HL-60 (cell line): ENCODE data around the gene CHAF1A.

Source experiments
- DNase-seq, 2 experiments: peaks; one replicate each; pipeline ENCODE4 v3.0.0-alpha.2; 2010 to 2020; ENCODE audit warnings: low read depth in 1 of 2, low spot score in 1 of 2
- H3K27ac ChIP-seq: fragments of 250-450 bp; sonication (Bioruptor Pico); replicated peaks from 2 replicates; pipeline ENCODE4 v1.5.1; 2020; ENCODE audit warnings: mild to moderate bottlenecking, moderate library complexity
- H3K27me3 ChIP-seq: fragments of 250-450 bp; sonication (Bioruptor Pico); 2 replicates; pipeline ENCODE4 v1.5.1; 2021; ENCODE audit warnings: mild to moderate bottlenecking, moderate library complexity; ENCODE audit not compliant: insufficient read depth, poor library complexity, severe bottlenecking
- H3K4me3 ChIP-seq: replicated peaks from 2 replicates; pipeline ENCODE4 v1.5.1; 2011; ENCODE audit warnings: mild to moderate bottlenecking, control low read depth, low read length; ENCODE audit not compliant: insufficient read depth
- CTCF ChIP-seq: IDR thresholded peaks from one replicate; pipeline ENCODE4 v1.5.1; 2011; ENCODE audit warnings: low read length, control low read depth, inconsistent platforms; ENCODE audit not compliant: insufficient read depth
- GABPA ChIP-seq: IDR thresholded peaks from 2 replicates; pipeline ENCODE4 v1.6.1; 2012; ENCODE audit warnings: low read depth
- POLR2AphosphoS5 ChIP-seq: IDR thresholded peaks from 2 replicates; pipeline ENCODE4 v1.6.1; 2012; ENCODE audit warnings: low read depth
- SPI1 ChIP-seq: IDR thresholded peaks from 2 replicates; pipeline ENCODE4 v1.6.1; 2012; ENCODE audit warnings: low read depth, mild to moderate bottlenecking, borderline replicate concordance
- TF ChIP-seq, protein P1 (sequence below): IDR thresholded peaks from 2 replicates; pipeline ENCODE4 v1.6.1; 2012; ENCODE audit warnings: low read depth; ENCODE audit not compliant: insufficient replicate concordance

The CHAF1A gene

GRCh38 chr19:4405977-4406376, 3.5 kb downstream of the CHAF1A start:
- no peaks in the 10 kb centered on the region for H3K27me3 ChIP-seq
- H3K4me3 ChIP-seq = no peak overlapping the region
- DNase-seq = no peak
- TF ChIP-seq GABPA (no peak), POLR2AphosphoS5 (no peak)
- no peak overlapping the region for H3K27ac ChIP-seq

- TF ChIP-seq SPI1 (no peak), GABPA (no peak), CTCF (no peak), POLR2AphosphoS5 (no peak)
- TF ChIP-seq, protein P1, sequence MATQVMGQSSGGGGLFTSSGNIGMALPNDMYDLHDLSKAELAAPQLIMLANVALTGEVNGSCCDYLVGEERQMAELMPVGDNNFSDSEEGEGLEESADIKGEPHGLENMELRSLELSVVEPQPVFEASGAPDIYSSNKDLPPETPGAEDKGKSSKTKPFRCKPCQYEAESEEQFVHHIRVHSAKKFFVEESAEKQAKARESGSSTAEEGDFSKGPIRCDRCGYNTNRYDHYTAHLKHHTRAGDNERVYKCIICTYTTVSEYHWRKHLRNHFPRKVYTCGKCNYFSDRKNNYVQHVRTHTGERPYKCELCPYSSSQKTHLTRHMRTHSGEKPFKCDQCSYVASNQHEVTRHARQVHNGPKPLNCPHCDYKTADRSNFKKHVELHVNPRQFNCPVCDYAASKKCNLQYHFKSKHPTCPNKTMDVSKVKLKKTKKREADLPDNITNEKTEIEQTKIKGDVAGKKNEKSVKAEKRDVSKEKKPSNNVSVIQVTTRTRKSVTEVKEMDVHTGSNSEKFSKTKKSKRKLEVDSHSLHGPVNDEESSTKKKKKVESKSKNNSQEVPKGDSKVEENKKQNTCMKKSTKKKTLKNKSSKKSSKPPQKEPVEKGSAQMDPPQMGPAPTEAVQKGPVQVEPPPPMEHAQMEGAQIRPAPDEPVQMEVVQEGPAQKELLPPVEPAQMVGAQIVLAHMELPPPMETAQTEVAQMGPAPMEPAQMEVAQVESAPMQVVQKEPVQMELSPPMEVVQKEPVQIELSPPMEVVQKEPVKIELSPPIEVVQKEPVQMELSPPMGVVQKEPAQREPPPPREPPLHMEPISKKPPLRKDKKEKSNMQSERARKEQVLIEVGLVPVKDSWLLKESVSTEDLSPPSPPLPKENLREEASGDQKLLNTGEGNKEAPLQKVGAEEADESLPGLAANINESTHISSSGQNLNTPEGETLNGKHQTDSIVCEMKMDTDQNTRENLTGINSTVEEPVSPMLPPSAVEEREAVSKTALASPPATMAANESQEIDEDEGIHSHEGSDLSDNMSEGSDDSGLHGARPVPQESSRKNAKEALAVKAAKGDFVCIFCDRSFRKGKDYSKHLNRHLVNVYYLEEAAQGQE = no peak
- DNase-seq = no peak
- H3K27me3 ChIP-seq = no peaks in the 10 kb centered on the region
- H3K4me3 ChIP-seq = no peak overlapping the region
- H3K27ac ChIP-seq = no peak overlapping the region
Measured at GRCh38 chr19:4406626-4407025, 4.2 kb downstream of the CHAF1A start.

- TF ChIP-seq CTCF (no peak), POLR2AphosphoS5 (0 out of 2 replicates have a peak, but pooled peaks have one; percentile 27)
- DNase-seq = no peak
- H3K27ac ChIP-seq = no peak overlapping the region
- no peak overlapping the region for H3K4me3 ChIP-seq
- no peaks in the 10 kb centered on the region for H3K27me3 ChIP-seq
Measured at GRCh38 chr19:4409123-4409933, 6.9 kb downstream of the CHAF1A start.

DNA sequence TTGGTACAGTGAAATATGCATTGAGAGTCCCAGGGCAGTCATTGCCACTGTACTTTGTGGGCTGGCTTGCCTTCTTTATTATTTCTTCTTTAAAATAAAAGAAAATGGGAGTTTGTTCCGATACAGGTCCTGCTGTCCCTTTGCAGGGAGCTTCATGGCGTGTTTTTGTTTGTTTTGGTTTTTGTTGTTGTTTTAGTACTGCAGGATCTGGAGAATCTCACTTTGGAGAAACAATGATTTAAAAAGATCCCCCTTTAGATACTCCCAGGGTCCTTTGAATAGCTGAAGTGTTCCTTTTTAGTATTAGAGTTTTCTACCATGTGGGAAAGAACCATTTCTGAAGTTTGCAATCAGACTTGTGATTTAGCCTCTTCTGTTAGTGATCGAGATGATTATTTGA, 11.1 kb downstream of the CHAF1A start:
- Histone ChIP-seq H3K27ac (no peak overlapping the region), H3K27me3 (no peaks in the 10 kb centered on the region), H3K4me3 (no peak overlapping the region)
- DNase-seq = no peak
- TF ChIP-seq, protein P1 = no peak
- TF ChIP-seq POLR2AphosphoS5 (no peak), SPI1 (no peak), CTCF (no peak), GABPA (no peak)
